GM19043 (cell line): ENCODE results near the gene WASHC2A.
"Not testable (repeated sequence)": the region's sequence is repeated elsewhere in the genome, so short reads cannot be mapped to it uniquely, and the experiment has no call there.

Source experiments
- ATAC-seq: cut with Tn5 transposase; IDR thresholded peaks from one replicate; pipeline ENCODE4 v1.9.1; 2021; ENCODE audit warnings: low read depth; ENCODE audit not compliant: unreplicated experiment

Gene WASHC2A

DNA sequence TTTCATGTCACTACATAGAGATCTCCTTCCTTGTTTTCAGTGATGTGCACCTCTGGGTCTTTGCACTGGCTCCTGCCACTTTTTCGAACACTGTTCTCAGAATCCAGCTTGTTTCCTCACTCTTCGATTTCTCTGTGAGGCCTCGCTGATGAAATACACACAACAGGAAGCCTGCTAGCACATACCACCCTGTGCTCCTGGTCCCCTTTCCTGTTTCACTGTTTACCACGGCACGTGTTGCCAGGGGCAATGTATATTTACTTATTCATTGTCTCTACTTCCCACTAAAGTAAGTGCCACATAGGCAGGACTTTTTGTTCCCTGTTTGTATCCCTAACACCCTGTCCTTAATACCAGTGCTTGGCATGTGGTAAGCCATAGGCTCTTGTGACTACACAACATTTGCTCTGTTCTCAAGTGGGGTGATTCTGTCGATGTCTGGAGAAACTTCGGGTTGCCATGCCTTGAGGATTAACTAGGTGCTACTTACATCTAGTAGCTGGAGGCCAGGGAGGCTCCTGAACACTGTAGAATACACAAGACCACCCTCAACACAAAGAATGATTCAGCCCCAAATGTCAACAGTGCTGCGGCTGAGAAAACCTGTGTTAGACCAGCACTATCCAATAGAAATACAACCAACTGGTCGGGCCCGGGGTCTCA lies 75.9 kb downstream of the WASHC2A start:
- ATAC-seq: not testable (repeated sequence)

DNA sequence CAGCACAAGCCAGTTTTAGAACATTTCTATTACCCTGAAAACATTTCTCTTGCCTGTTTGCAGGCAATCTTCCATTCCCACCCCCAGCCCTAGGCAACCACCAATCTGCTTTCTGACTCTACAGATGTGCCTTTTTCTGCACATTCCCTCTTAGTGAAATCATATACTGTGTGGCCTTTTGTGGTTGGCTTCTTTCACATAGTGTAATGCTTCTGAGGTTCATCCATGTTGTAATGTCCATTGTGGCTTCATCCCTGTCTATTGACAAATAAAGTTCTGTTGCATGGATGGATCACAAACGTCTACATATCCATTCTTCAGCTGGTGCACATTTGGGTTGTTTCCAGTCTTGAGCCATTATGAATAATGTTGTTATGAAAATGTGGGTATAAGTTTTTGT lies 77.8 kb downstream of the WASHC2A start:
- ATAC-seq: not testable (repeated sequence)

DNA sequence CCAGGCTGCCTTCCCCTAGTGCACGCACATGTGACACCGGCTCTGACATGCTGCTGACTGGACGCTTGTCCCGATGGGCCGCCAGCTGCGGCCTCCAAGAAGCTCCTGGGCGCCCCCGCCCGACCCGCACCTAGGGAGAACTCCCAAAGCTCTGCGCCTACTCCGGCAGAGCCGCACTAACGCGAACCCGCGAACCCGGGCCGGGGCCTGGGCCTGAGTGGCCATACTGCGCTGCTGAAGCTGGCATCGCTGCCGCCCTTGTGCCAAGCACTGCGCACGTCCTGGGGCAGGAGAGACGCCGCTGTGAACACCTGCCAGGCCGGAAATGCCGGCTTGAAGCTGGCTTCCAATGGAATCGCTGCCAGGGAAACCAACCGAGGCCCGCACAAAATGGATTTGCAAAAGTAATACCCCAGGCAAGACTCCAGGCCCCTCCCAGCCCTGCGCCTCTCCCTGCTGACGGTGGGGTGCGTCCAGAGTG lies 85.1 kb downstream of the WASHC2A start:
- ATAC-seq: no peak

DNA sequence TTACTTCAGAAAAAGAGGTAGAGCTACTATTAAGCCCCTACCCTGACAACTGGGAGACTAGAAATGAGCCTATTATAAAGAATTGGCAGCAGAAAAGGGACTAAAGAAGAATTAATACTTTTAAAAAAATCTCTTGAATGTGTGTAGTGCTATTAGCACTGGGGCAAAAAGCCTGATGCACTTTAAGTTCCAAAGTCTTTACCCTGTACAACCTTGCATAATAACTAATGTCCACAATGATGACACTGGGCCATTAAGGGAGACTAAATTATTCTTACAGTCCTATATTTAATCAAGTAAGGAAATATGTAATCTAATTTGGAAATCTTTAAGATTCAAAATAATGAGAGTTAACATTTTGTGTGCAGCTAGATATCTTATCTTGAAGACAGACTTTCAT lies 90.1 kb downstream of the WASHC2A start:
- not testable (repeated sequence) for ATAC-seq

DNA sequence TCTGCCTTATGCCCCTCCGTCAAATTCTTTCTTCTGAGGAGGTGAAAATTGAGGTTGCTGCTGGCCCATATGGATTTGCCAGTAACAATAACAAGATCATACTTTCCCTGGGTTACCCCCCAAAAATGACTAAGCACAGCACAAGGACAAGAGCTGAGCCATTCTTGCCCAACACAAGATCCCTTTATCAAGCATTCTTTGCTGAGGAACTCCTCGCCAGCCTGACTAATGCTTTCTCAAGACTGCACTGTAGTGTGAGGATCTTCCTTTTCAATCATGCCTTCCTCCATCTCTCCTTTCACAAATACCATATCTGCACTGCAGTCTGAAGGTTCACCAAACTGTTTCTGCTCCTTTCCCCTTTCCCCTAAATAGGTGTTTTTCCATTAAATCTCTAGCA lies 92.1 kb downstream of the WASHC2A start:
- ATAC-seq: not testable (repeated sequence)

DNA sequence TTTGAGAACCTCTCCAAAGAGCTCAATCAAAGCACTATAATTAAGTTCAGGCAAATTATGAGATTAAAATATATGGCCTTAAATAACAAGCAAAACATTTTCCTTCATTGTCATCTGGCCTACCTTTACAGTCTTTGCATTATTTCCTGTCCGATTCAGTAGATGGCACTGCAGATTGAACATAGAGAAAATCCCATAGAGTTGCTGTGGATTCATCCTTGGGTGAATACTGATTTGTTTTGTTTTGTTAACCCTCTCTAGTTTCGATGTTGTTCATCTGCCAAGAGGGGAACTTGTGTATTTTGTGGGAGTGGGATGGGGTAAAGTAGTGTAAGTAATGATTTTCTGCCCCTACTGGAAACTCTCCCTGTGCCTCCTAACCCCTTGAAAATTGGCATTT lies 97.3 kb downstream of the WASHC2A start:
- ATAC-seq: not testable (repeated sequence)

DNA sequence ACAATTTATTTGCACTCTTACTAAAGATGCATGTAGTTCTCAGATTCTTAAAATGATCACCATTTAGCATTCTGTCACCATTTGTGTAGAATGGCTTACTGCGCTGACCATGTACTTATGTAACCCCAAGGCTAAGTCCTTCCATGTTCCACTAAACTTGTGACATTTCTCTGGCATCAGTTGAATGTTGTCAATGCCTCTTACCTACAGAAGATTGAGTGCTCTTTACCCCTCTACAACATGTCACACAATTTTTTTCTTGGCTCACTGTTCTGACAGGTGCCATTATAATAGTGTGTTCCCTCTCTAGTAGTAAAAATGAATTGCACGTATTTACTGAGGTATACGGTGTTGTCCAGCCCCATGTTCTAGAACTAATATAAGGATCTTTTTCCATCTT lies 100.1 kb downstream of the WASHC2A start:
- ATAC-seq: not testable (repeated sequence)

DNA sequence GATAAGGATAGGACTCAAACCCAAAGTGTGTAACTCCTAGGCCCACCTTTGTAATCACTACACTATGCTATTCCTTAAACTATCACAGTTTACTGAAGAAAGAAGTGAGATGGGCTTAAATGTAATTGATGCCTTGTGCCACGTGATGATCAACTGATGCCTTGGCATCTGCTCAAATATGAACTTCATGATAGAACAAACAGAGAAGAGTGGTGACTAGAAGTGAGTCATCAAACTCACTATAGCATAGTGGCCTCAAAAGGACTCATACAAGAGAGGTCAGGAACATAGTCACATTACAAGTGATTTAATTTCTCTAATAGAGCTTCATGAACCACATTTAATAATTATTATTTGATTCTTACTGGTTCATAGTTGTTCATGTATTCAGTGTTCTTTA lies 101.8 kb downstream of the WASHC2A start:
- not testable (repeated sequence) for ATAC-seq

DNA sequence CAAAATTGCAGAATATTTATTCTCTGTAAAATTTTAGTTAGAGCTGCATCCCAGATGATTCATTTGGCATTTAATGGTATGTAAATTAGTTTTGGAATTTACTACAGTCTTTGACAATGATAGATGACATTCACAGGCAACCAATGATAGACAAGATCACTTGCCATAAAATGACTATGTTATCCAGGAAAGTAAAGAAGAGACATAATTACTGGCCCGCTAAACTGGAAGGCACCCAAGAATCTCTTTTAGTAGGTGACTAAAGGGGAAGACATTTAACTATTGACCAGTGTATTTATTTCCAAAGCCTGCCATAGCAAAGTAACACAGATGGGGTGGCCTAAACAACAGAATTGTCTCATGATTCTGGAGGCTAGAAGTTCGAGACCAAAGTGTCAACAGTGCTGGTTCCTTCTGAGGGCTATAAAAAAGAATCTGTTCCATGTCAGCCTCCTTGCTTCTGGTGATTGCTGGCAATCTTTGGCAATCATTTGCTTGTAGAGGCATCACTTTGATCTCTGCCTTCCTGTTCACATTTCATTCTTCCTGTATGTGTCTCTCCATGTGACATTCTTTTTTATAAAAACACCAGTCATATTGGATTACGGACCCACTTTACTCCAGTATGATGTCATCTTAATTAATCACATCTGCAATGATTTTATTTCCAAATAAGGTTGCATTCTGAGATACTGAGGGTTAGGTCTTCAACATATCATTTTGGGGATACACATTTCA lies 107.2 kb downstream of the WASHC2A start:
- ATAC-seq: not testable (repeated sequence)
